Neural crest cell (in vitro differentiated cells): ENCODE results near the gene SRRT. TPM values are rescaled to one million over a fixed set of nuclear protein-coding genes. Genes with fewer than 3 reads are reported as not detected.
A peak's percentile ranks its signal among the peaks of the same experiment; 100 is the strongest.

Source experiments
- DNase-seq: peaks from one replicate; pipeline ENCODE4 v3.0.0; 2021; ENCODE audit warnings: low read depth, mixed read lengths, low spot score
- H3K27ac Mint-ChIP-seq: one replicate; pipeline ENCODE4 v1.8.0; 2021; ENCODE audit warnings: mild to moderate bottlenecking, mixed read lengths; ENCODE audit not compliant: unreplicated experiment
- H3K27me3 Mint-ChIP-seq: 2 replicates; pipeline ENCODE4 v1.8.0; 2021; ENCODE audit warnings: low read depth, mild to moderate bottlenecking, mixed read lengths
- H3K36me3 Mint-ChIP-seq: 2 replicates; pipeline ENCODE4 v1.8.0; 2021; ENCODE audit warnings: low read depth, mild to moderate bottlenecking, mixed read lengths
- H3K4me1 Mint-ChIP-seq: 2 replicates; pipeline ENCODE4 v1.8.0; 2021; ENCODE audit warnings: mixed read lengths
- H3K4me3 Mint-ChIP-seq: one replicate; pipeline ENCODE4 v1.8.0; 2021; ENCODE audit warnings: mild to moderate bottlenecking, mixed read lengths
- H3K9me3 Mint-ChIP-seq: 2 replicates; pipeline ENCODE4 v1.8.0; 2021; ENCODE audit warnings: mixed read lengths
- total RNA-seq: library from RNA; stranded (reverse); gene quantifications from 2 replicates; pipeline ENCODE4 v1.2.1, GENCODE V29; 2021
- TF ChIP-seq, protein P1 (sequence below): fragments of 200-600 bp; sonication (generic); conservative IDR thresholded peaks from 2 replicates; pipeline ENCODE4 v1.5.0; 2021; ENCODE audit warnings: antibody characterized with exemption, mild to moderate bottlenecking

Gene SRRT
- total RNA-seq, 1 donor from 2014 or later: 356 TPM

DNA sequence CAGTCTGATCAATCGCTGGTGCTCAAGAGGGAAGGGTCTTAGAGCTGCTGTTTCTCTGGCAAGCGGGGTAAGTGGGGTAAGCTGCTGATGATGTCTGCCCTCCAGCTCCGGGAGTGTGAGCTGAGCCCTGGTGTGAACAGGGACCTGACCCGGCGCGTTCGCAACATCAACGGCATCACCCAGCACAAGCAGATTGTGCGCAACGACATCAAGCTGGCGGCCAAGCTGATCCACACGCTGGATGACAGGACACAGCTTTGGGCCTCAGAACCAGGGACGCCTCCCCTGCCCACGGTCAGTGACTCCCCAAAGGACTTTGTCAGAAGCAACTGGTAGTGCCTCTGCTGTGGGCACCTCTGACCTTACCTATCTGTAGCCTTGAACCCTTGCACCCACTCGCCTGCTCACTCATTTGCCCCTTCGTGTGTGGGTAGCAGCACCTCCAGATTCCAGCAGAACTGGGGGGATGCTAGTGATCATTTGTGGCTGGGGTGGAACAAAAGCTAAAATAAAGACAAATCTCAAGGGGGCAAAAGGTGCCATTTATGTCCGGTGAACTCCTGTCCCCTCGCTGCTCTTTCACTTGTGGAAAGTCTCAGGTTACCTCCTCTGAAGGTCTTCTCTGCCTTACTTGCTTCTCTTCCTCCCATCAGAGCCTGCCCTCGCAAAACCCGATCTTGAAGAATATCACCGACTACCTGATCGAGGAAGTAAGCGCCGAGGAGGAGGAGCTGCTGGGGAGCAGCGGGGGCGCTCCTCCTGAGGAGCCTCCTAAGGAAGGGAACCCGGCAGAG is 11.4 kb downstream of the SRRT start:
- H3K27ac Mint-ChIP-seq: no peak overlapping the region
- TF ChIP-seq, protein P1, sequence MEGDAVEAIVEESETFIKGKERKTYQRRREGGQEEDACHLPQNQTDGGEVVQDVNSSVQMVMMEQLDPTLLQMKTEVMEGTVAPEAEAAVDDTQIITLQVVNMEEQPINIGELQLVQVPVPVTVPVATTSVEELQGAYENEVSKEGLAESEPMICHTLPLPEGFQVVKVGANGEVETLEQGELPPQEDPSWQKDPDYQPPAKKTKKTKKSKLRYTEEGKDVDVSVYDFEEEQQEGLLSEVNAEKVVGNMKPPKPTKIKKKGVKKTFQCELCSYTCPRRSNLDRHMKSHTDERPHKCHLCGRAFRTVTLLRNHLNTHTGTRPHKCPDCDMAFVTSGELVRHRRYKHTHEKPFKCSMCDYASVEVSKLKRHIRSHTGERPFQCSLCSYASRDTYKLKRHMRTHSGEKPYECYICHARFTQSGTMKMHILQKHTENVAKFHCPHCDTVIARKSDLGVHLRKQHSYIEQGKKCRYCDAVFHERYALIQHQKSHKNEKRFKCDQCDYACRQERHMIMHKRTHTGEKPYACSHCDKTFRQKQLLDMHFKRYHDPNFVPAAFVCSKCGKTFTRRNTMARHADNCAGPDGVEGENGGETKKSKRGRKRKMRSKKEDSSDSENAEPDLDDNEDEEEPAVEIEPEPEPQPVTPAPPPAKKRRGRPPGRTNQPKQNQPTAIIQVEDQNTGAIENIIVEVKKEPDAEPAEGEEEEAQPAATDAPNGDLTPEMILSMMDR: no peak
- peak overlapping the region; percentile 90 for H3K4me3 Mint-ChIP-seq
- H3K36me3 Mint-ChIP-seq: peaks cover 28% of the 10 kb centered on the region
- no peak for DNase-seq
- H3K4me1 Mint-ChIP-seq: peaks cover 35% of the 10 kb centered on the region
- peaks cover 6% of the 10 kb centered on the region for H3K27me3 Mint-ChIP-seq
- H3K9me3 Mint-ChIP-seq: no peaks in the 10 kb centered on the region

DNA sequence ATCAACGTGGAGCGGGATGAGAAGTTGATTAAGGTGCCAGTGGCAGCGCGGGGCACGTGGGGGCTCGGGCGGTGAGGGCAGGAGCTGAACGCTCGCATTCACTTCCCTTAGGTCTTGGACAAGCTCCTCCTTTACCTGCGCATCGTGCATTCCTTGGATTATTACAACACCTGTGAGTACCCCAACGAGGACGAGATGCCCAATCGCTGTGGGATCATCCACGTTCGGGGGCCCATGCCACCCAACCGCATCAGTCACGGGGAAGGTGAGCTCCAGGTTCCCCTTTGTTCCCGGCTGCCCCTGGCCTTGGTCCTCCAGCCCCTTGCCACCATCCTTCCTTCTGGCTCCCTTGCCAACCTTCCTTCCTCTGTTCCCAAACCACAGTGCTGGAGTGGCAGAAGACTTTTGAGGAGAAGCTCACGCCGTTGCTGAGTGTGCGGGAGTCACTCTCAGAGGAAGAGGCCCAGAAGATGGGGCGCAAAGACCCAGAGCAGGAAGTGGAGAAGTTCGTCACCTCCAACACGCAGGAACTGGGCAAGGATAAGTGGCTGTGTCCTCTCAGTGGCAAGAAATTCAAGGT is 12.1 kb downstream of the SRRT start:
- no peak overlapping the region for H3K27ac Mint-ChIP-seq

DNA sequence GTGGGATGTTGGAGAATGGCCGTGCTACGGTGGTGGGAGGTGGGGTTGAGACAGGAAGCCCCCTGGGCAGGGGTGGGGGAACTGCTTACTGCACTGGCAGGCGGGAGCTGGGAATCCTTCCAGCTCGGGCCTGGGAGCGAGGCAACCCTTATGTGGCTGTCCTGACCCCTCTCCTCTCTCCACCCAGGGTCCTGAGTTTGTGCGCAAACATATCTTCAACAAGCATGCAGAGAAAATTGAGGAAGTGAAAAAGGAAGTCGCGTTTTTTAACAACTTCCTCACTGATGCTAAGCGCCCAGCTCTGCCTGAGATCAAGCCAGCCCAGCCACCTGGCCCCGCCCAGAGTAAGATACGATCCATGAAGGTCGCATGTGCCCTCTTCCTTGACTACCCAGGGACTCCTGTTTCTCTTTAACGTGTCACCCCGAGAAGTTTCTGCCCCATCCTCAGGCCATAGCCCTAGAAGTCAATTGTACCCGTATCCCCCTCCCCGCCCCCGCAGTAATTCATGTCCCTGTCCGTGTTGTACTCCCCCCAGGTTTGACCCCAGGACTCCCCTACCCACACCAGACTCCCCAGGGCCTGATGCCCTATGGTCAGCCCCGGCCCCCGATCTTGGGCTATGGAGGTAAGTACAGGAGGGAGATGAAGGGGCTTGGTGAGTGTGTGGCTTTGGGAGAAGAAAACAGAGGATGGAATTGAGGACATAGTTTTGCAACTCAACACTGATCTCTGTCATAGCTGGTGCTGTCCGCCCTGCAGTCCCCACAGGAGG is 12.8 kb downstream of the SRRT start:
- no peak for DNase-seq
- no peak overlapping the region for H3K27ac Mint-ChIP-seq
- H3K9me3 Mint-ChIP-seq: no peaks in the 10 kb centered on the region
- H3K27me3 Mint-ChIP-seq: peaks cover 16% of the 10 kb centered on the region
- H3K36me3 Mint-ChIP-seq: peaks cover 28% of the 10 kb centered on the region
- peak overlapping the region; percentile 90 for H3K4me3 Mint-ChIP-seq
- TF ChIP-seq, protein P1: no peak
- H3K4me1 Mint-ChIP-seq: peaks cover 44% of the 10 kb centered on the region

More for the DNA sequence above, 12.1 kb downstream of the SRRT start:
- Mint-ChIP-seq H3K4me1 (peaks cover 42% of the 10 kb centered on the region), H3K9me3 (no peaks in the 10 kb centered on the region), H3K27me3 (peaks cover 13% of the 10 kb centered on the region), H3K4me3 (peak overlapping the region; percentile 90), H3K36me3 (peaks cover 28% of the 10 kb centered on the region)
- DNase-seq: no peak
- TF ChIP-seq, protein P1: no peak

DNA sequence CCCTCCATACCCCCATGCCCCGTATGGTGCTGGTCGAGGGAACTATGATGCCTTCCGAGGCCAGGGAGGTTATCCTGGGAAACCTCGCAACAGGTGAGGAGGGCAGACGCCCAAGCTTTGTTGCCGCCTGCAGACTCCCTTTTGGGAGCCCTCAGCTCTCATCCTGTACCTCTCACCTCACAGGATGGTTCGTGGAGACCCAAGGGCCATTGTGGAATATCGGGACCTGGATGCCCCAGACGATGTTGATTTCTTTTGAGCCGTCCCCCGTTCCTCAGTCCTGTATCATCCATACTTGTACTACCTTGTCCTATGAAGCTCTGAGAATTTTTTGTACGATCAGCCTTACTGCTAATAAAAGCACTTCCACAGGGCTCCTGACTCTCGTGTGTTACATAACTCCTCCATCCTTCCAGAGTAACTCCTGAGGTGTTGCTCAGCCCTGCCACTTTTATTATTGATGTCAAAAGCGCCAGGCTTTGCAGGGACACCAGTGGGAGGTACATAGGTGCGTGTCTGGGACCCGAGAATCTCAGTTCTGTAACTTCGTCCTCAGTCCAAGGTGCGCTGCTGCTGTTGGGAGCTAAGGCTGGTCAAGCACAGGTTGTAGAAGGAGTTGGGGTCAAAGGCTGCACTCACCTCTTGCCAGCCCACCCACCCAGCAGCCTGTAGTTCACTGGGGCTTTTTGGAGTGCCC is 13.5 kb downstream of the SRRT start:
- Mint-ChIP-seq H3K4me3 (peak overlapping the region; percentile 90), H3K36me3 (peaks cover 23% of the 10 kb centered on the region), H3K4me1 (peaks cover 44% of the 10 kb centered on the region), H3K27me3 (peaks cover 20% of the 10 kb centered on the region), H3K9me3 (no peaks in the 10 kb centered on the region), H3K27ac (no peak overlapping the region)
- TF ChIP-seq, protein P1: no peak
- DNase-seq: no peak
